ENCODE data around the gene XRCC1. TPM values are rescaled to one million over a fixed set of nuclear protein-coding genes. Genes with fewer than 3 reads are reported as not detected.
A peak's percentile ranks its signal among the peaks of the same experiment; 100 is the strongest.
"Not testable (repeated sequence)": the region's sequence is repeated elsewhere in the genome, so short reads cannot be mapped to it uniquely, and the experiment has no call there.

The XRCC1 gene
- total RNA-seq, 1 experiment from 2014 or later: 46.8 TPM

DNA sequence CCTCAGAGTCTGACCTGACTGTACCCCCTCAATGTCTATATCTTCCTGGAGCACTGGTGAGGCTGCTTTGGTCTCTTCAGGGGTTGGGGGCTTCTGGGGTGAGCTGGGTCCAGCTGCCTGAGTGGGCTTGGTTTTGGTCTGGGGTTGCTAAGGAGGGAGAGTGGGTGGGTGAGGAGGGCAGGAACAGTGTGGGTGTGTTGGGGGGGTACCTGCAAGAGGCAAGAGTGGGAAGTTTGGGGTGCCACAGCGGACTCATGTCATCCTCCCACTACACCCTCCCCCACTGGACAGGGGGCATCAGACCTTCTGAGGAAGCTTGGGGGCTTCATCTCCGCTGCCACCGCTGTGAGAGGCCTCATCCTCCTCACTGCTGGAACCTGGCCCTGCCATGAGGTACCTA is 28.7 kb downstream of the XRCC1 start:
- DNase-seq (ENCODE audit: low read depth): no peak

DNA sequence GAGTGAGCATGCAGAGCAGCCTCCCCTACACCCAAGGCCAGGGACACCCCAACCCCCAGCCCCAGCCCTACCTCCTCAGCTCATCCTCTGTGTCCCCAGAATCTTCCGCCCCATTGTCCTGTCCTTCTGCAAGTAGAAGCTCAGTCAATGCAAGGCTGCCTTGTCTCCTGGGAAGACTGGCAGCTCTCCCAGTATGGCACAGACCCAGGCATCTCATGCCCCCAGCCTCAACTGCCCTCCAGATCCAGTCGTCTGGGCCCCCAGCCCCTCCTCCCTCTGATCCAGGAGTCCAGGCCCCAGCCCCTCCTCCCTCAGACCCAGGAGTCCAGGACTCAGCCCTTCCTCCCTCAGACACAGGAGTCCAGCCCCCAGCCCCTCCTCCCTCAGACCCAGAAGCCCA is 29.3 kb downstream of the XRCC1 start:
- no peak for DNase-seq (ENCODE audit: low read depth)

DNA sequence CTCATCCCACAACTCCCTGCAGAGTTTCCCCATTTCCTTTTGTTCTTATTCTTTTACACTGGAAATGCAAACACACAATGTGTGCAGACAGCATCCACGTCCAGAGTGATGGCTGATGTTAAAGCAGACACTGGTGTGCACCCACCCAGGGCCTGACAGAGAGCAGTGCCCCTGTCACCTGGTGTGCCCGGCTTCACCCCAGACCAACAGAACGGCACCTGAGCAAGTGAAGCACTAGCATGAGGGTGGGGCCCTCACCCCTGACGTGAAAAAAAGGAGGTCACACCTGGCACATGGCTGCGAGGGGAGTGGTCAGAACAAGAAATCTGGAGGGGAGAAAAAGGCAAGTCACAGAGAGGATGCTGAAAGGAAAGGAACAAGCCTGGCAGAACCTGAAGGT is 30.1 kb downstream of the XRCC1 start:
- no peak for DNase-seq (ENCODE audit: low read depth)

DNA sequence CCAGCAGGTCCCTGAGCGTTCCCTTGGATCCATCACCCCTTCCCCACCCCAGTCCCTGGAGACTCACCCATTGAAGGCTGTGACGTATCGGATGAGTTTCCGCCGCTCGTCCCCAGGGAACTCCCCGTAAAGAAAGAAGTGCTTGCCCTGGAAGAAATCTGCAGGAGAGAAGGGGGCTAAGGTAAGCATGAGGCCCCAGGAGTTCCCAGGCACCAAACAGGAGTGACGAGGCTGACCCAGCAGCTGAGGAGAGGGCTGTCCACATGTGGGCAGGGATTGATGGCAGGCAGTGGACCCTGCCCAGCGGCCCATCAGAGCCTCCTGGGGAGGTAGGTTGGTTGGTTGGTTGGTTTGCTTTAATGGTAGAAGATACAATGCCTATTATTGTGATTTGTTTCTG is 31.2 kb downstream of the XRCC1 start:
- DNase-seq (ENCODE audit: low read depth): no peak

DNA sequence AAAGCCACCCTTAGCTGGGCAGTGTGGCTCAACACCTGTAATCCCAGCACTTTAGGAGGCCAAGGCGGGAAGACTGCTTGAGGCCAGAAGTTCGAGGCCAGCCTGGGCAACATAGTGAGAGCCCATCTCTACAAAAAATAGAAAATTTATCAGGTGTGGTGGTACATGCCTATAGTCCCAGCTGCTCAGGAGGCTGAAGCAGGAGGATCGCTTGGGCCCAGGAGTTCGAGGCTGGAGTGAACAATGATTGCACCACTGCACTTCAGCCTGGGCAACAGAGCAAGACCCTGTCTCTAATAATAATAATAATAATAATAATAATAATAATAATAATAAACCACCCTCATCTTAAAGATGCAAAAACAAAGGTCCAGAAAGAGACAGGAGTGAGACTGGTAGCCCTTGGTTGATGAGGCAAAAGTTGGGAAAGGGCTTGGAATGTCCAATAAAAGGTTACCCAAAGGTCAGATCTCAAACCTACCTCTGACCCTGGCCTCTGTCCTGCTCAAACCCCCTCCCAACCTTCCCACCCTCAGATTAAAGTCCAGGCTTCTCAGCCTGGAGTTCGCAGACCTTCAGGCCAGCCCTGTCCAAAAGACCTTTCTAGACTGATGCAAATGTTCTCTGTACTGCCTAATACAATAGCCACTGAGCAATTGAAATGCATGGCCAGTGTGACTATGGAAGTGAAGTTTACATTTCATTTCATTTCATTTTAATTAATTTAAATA is 33.2 kb downstream of the XRCC1 start:
- DNase-seq (ENCODE audit: low read depth): no peak

DNA sequence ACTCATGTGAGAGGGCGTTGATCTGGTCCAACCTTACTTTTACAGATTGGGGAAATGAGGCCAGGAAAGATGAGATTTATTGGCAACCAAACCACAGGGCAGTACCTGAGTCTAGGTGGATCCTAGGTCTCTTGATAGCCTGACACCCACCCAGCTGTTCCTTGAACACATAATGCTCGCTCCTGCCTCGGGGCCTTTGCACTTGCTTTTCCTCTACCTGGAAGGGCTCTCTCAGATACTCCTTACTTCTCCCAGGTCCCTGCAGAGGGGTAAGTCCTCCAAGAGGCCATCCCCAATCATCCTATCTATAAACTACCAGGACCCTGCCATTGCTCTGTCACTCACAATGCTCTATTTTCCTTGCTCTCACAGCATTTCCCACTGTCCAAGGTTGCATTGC is 34.9 kb downstream of the XRCC1 start:
- DNase-seq (ENCODE audit: low read depth): no peak

DNA sequence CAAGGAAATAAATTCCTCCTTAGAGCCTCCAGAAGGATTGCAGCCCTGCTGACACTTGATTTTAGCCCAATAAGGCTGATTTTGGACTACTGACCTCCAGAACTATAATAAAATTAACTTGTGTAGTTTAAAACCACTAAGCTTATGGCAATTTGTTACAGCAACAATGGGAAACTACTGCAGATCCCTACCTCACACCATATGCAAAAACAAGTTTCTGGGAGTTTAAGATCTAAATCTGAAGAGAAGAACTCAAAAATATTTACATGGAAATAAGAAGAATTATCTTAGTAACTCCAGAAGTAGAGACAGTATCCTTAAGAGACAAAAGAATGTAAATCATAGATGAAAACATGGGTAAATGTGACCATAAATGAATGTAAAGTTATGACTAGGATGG is 36.4 kb downstream of the XRCC1 start:
- DNase-seq (ENCODE audit: low read depth): no peak

DNA sequence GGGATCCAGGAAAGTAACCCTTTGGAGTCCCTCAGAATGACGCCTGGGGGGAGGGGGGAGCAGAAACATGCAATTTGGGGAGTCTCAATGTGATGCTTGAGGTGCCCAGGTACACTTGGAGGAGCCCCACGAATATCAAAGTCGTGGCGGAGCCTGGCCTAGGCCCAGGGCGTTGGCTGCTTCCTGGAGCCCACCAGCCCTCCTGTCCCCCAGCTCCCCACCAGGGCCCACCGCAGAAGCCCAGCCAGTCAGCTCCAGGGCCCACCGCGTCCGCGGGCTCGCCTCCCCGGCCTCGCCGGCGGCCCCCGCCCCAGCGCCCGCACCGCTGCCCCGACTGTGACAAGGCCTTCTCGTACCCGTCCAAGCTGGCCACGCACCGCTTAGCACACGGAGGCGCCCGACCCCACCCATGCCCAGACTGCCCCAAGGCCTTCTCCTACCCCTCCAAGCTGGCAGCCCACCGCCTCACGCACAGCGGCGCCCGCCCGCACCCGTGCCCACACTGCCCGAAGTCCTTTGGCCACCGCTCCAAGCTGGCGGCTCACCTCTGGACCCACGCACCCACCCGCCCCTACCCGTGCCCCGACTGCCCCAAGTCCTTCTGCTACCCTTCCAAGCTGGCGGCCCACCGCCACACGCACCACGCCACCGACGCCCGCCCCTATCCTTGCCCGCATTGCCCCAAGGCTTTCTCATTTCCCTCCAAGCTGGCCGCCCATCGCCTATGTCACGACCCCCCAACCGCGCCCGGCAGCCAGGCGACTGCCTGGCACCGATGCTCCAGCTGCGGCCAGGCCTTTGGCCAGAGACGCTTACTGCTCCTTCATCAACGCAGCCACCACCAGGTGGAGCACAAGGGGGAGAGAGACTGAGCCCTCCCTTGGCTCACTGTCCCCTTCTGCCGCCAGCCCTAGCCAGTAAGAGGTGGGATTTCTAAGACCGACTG is 40.2 kb downstream of the XRCC1 start:
- DNase-seq (ENCODE audit: low read depth): no peak

DNA sequence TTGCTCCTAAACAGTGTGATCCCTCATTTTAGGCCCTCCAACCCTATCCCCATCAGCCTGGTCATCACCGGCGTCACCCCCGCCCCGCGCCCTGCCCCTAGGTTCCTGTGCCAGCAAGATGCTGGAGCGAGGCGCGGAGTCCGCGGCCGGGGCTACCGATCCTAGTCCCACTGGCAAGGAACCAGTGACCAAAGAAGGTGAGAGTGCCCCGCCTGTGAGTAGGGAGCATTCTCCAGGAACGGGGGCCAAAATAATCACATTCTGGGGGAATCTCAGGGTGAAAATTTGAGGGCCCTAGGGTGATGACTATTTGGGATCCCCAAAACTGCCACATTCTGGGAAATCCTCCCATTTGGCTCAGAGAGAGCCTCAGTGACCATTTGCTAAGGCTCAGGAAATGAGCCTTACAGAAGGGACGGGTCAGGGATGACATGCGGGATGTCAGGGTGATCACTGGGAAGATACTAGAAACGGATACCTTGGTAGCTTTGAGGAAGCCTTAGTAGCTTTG is 41.0 kb downstream of the XRCC1 start:
- DNase-seq (ENCODE audit: low read depth): no peak

DNA sequence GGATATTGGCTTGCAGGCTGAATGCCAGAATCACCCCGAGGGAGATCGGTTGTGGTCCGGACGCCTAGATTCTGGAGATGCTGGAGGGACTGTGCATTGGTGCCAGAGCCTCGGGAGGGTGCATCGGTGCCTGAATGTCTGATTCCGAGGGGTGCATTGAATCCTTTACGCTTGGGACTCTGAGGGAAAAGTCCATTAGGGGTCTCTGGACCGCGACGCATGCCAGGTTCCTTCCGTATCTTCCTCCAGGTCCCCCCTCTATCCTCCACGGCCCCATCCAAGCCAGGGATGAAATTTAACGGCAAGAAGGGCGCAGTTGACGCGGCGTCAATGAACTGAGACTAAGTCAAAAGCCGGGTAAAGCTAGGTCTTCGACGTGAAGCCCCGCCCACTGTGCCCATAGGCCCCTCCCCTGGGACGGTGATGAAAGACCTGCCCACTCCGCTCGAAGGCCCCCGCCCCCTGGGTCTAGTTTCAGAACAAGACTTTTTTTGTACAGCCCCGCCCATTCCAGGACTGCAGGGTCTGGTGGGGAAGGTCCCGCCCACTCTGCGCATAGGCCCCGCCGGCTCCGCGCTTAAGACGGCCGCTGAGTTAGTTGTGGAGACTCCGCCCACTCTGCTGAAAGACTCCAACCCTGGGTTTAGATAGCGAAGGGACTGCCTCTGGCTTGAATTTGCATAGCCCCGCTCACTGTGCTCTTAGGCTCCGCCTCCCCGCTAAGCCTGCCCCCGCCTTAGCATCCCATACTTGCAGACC is 41.6 kb downstream of the XRCC1 start:
- peak; percentile 96 for DNase-seq (ENCODE audit: low read depth)

DNA sequence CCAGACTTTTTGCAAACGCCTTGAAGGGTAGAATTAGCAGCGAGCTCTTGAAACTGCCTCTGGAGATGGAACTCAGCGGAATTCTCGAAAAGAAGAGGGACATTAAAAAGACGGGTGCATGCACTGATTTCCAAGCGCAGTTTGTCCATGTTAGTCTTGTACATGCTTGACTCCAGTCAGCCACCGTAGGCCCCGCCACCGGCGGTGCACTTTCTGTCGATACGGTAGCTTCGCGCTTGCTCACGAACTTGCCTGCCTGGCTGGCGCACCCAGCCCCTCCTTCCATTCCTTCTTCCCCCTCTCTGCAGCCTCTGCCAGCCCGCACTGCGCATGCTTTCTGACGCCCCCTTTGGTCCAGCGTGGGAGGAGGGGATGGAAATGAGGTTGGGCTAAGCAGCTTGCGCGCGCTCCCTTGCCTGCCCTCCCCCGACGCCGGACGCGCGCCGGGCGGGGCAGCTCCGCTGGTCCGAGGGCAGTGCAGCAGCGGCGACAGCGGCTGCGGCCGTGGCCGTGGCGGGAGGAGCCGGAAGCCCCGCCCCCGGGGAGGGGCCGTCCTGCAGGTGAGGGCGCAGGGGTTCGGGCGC is 42.3 kb downstream of the XRCC1 start, which contains the start of gene ZNF575:
TSS of gene ZNF575 (plus strand) at position 227 of the 584 bp plus-strand sequence. CDS start 1,235 bp downstream, outside the sequence.
- DNase-seq (ENCODE audit: low read depth): peak; percentile 91

DNA sequence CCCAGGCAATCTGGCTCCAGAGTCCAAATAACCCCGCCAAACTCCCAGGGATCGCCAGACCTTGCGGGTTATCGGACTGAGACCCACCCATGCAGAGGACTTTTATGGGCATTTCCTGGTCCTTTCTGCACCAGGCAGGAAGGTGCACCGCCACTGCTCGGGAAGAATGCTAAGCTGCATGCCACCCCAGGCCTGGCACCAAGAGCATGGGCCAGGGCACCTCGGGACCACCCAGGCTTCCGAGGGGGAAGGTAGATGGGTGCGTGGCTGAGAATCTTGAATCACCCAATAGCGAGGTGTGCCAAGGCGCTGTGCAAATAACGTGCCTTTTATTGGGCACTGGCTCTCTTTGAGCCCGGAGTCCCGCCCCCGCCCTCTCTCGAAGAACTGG is 42.8 kb downstream of the XRCC1 start:
- DNase-seq (ENCODE audit: low read depth): no peak

DNA sequence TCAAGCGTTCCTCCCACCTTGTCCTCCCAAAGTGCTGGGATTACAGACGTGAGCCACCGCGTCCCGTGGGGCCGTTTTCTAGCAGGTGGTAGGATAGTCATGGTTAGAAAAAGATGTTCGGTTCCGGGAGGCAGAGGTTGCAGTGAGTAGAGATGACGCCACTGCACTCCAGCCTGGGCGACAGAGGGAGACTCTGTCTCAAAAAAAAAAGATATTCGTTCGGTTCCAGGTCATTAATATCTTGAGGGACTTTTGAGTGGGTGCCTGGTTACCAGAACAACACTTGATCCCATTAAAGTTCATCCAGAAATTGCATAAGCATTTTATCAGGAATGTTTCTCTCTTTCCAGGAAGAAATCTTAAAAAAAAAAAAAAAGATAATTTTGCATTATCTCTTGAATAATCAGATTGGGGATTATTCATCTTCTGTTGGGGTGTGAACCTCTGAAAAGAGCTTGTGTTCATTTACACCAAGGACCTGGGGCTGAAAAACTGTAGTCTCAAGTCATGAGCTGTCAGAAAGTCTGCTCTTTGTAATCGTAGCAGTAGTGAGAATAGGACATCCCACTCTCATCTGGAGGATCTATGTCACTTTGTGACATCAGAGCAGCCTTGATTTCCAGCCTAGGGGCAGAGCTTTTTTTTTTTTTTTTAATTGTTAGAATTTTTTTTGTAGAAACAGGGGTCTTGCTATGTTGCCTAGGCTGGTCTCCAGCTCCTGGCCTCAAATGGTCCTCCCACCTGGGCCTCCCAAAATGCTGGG is 47.3 kb downstream of the XRCC1 start:
- peak; percentile 42 for DNase-seq (ENCODE audit: low read depth)

DNA sequence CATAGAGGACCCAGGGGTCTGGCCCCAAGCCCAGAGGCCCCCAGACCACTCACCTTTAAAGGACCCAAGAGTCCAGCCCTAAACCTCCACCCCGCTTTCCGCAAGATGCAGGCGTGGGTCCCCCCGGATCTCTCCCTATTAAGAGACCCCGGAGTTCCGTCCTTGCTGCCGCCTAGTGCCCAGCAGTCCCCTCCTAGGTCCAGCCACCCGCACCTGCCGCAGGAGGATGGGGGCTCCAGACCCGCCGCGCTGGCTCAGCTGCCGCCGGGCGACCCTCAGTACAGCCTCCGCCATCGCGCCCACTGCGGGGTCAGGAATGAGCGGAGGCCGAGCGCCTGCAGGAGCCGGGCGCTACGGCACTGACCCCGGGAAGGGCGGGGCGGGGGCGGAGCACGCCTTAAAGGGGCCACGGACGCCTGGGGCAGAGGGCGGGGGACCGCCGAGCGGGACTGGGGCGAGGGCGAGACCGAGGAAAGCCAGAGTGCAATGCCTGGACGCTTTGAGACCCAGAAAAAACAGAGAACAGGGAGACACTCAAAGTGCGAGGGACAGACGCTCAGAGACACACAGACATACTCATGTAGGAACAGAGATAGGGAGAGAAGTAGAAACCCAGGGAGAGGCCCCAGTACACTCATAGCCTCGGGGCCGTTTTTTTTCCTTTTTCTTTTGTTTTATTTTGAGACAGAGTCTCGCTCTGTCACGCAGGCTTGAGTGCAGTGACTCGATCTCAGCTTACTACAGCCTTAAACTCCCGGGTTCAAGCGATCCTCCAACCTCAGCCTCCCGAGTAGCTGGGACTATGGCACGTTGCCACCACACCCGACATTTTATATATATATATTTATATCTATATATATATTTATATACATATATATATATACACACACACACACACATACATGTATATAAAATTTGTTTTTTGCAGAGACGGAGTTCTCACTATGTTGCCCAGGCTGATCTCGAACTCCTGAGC is 48.2 kb downstream of the XRCC1 start, which contains the start of gene ETHE1:
TSS of gene ETHE1 (minus strand) at position 318 of the 976 bp plus-strand sequence. CDS start at position 294, 24 bp downstream.
- DNase-seq (ENCODE audit: low read depth): peak; percentile 65

DNA sequence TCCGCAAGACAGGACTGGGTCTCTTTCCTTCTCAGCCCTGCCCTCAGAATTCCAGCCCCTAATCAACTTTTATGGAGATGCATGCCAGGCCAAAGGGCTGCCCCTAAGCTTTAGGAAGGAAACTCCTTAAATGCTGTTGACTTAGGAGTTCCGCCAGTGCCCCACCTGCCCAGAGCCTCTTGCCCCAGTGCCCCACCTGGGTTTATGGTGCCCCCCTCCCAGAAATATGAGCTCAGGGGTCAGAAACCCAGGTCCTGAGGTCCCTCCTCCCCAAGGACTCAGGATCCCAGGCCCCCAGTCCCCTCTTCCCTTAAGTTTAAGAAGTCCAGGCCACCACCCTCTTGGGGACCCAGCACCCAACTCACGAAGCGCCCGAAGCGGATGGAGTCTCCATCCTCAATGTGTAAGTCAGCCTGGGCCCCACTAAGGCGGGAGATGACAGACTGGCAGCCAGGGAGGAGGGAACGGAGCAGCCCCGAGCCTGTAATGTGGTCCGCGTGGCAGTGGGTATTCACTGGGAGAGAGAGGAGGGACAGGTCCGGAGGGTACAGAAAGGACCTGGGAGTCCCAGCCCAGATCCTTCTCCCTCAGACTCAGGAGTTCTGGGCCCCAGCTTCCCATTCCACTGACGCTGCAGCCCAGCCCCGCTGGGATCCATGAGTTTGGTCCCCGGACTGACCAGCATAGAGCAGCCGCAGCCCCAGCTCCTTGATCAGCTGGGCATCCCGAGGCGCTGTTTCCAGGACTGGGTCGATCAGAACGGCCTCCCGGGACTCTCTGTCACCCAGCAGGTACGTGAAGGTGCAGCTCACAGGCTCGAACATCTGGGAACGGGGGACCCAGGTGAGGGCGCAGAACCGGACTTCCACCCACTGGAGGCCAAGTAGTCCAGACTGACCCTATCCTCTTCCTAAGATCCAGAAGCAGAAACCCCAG is 49.2 kb downstream of the XRCC1 start:
- DNase-seq (ENCODE audit: low read depth): no peak

DNA sequence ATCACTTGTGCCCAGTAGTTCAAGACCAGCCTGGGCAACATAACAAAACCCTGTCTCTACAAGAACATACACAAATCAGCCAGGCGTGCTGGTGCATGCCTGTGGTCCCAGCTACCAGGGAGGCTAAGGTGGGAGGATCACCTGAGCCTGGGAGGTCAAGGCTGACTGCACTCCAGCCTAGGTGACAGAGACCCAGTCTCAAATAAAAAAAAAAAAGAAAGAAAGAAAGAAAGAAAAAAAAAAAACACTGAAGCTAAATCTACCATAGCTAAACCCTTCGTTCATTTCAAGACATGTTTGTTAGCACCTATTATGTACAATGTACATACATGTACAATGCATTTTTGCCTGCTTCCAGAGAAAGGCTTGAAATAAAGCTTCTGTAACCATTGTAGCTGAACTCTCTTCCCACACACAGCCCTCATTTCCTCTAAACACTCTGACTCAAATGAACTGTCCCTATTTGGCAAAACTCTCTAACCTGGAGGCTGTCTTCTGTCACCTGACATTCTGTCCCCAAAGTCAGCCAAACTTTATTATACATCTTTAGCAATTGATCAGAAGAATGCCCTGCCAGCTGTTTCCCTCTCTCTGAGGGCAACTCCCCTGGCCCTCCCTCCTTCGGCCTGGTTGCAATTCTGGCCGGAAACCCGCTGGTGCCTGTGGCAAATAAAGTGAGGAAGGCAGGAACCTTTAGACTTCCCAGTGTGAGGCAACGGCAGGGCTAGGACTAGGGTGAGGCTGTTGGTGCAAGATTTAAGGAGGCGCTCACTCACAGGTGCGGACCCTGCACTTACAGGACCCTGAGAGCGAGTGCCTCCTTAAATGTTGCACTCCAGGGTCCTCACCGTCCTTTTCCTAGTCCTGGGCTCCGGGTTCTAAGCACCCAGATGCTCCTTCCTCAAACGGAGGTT is 50.1 kb downstream of the XRCC1 start:
- DNase-seq (ENCODE audit: low read depth): peak; percentile 39

DNA sequence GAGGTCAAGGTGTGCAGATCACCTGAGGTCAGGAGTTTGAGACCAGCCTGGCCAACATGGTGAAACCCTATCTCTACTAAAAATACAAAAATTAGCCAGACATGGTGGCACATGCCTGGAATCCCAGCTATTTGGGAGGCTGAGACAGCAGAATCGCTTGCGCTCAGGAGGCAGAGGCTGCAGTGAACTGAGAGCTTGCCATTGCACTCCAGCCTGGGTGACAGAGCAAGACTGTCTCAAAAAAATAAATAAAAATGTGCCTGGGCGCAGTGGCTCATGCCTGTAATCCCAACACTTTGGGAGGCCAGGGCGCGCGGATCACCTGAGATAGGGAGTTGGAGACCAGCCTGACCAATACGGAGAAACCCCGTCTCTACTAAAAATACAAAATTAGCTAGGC is 51.6 kb downstream of the XRCC1 start:
- DNase-seq (ENCODE audit: low read depth): not testable (repeated sequence)
